Stimulated activated CD8-positive, alpha-beta memory T cell treated with anti-CD3 and anti-CD28 coated beads, Interleukin-12 subunit alpha, Interleukin-12 subunit beta, amount 100 ng/mL, for 1 hour (primary cell): Measurements from ENCODE around the gene KCNK15.

Experiments used
- DNase-seq: peaks from one replicate; pipeline ENCODE4 v3.0.0-alpha.2; 2020; ENCODE audit warnings: low read depth

KCNK15 gene

DNA sequence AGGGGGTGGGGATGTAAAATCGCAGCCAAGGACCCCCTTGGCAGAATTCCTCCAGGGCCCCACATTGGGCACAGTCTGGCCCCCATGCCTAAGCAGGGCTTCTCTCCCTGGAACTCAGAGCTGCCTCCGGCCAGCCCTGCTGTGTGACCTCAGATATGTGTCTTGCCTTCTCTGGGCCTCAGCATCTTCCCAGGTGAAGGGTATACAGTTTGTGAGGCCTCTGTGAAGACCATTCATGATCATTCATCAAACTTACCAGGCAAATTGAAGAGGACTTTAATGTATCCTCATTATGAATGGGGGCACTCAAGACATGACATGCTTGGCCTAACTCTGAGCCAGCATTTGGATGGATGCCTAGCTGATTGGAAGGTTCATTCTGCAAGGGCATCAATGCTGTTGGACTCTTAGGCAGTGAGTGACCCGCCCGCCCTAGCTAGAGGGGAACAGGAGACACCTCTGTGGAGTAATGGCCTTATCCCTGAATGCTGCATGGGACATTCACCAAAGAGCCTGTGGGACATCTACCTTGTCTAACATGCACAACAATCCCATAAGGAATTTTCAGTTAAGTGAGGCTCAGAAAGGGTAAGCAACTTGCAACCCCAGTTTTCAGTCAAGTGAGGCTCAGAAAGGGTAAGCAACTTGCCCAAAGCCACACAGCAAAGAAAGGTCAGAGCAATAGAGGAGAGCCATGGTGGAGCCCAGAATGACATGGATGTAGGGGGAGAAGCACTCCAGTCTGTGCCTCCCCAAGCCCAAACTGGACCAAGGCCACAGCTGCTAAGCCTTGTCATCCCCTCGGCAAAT is 30.0 kb upstream of the KCNK15 start:
- DNase-seq, result no peak

DNA sequence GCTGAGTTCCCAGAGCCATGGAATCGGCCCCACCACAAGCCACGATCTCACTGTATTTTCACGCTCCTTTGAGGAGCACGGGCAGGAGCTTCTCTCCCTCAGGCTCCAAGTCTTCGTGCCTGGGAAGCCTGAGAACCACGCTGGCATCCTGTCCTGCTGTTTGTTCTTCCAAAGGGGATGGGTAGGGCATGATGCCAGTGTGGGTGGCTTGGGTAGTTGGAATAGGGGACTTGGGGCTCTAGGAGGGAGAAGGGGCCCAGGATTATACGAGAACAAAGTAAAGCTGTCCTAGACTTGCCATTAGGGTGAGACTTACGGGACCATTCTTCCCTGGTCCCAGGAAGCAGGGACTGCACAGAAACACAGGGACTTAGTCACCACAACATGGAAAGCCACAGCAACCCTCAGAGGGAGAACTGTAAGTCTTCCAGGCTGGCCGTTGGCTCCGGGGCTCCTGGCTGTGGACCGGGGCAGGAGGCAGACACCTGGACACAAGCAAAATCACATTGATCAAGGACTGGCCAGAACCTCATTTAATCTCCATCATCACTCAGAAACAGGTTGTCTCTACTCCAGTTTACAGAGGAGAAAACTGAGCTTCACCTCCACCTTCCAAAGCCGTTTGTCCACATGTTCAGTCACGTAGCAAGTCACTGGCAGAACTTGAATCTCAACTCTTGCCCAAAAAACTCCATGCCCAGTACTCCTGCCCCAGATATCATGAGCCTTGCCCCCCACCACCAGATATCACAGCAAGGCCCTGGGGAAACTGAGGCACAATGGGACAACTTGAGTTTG is 29.2 kb upstream of the KCNK15 start:
- no peak for DNase-seq

DNA sequence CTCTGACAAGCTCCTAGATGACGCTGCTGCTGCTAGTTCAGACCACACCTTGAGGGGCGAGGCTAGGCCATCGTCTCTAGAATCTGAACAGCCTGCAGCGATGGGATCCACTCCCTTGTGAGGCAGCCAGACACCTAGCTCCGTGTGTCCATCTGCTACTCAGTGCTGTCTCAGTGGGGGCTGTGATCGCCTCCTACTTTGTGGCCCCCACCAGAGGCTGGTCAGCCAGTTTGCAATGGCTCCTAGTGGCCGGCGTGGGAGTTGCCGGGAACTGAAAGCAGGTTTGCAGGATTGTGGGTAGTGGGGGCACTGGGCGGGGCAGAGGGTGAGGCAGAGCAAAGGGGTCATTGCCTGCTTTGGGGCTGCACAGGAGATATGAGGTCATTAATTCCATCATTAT is 27.7 kb upstream of the KCNK15 start:
- DNase-seq, result no peak

GRCh38 chr20:44719841-44720240 is 25.8 kb upstream of the KCNK15 start:
- DNase-seq, result no peak

DNA sequence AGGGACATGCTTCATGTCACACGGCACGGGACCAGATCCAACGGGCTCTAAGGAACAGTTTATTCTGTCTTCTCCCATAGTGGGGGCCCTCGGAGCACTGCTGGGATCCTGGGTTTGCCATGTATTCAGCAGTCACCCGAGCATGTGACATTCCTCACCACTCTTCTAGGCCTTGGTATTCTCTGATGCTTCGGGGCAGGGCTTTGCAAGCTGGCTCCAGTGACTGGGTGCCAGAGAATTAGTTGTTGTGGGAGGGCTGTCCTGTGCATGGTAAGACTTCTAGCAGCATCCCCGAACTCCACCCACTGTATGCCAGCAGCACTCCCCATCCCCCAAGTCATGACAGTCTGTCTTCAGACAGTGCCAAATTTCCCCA is 25.1 kb upstream of the KCNK15 start:
- no peak for DNase-seq

- no peak for DNase-seq
Measured at GRCh38 chr20:44720997-44721784, 24.5 kb upstream of the KCNK15 start.

GRCh38 chr20:44721785-44722054 is 23.9 kb upstream of the KCNK15 start:
- no peak for DNase-seq

DNA sequence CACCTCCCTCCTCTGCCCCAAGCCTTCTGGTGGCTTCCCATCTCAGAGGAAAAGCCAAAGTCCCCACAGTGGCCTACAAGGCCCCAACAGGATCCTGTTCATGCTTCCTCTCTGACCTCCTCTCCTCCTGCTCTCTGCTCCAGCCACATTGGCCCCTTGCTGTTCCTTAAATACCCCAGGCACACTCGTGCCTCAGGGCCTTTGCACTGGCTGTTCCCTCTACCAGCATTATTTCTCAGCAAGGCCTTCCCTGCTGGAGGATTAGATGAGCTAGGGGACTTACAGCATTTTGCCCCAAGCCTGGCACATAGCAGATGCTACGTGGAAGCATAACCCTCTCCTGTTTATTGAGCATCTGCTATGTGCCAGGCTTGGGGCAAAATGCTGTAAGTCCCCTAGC is 22.7 kb upstream of the KCNK15 start:
- no peak for DNase-seq

DNA sequence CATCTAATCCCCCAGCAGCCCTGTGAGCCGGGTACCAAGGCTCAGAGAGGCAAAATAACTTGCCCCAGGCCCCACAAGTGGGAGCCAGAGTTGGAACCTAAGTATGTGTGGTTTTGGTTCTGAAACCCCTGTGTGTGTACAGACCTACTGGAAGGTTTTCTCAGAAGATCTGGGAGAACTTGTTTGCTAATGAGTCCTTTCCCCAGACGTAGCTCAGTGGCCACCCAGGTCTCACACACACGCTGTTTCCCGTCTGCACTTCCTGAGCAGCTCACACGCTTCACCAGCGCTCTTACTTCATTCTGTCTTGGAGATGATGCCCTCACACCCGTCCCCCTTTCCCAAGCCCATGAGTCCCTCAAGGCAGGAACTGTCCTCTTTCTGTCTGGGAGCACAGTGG is 22.3 kb upstream of the KCNK15 start:
- DNase-seq, result no peak

DNA sequence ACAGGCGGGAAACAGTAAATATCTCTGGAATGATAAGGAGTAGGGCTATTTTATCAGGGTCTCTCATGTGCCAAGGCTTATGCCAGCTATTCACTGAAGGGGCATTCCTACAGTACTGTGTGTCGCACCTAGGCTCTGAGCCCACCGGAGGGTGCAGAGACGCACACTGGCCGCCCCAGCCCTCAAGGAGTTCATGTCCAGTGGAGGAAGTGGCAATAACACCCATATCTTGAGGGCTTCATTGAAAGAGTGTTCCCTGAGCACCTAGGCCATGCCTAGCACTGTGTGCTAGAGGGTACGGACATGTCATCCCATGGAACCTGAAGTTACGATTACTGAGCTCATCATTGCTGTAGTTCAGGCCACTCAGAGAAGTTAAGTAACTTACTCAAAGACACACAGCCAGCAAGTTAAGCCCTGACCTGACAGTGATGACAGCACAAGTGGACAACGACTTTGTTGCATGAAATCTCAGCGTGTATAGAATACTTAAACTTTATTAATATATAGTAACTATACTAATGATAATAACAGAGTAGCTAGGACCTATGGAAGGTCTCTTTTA is 21.8 kb upstream of the KCNK15 start:
- no peak for DNase-seq

DNA sequence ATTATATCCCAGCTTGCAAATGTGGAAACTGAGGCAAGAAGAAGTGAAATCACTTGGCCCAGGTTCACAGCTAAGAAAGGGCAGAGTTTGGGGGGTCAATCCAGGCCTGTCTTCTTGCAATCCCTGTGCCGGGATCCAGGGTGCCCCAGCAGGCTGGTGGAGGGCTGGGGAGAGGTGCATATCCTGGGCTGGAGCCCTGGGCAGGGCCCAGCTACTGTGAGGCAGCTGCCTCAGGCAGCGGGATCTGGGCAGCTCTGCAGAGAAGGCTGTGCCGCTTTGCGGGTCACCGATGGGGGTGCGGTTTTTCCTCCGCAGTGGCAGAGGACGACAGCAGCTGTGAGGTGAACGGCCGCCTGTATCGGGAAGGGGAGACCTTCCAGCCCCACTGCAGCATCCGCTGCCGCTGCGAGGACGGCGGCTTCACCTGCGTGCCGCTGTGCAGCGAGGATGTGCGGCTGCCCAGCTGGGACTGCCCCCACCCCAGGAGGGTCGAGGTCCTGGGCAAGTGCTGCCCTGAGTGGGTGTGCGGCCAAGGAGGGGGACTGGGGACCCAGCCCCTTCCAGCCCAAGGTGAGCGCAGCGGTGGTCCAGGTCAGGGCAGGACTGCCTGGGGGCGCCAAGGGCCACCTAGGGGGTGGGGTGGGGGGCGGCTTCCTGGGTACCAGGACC is 21.1 kb upstream of the KCNK15 start:
- no peak for DNase-seq

DNA sequence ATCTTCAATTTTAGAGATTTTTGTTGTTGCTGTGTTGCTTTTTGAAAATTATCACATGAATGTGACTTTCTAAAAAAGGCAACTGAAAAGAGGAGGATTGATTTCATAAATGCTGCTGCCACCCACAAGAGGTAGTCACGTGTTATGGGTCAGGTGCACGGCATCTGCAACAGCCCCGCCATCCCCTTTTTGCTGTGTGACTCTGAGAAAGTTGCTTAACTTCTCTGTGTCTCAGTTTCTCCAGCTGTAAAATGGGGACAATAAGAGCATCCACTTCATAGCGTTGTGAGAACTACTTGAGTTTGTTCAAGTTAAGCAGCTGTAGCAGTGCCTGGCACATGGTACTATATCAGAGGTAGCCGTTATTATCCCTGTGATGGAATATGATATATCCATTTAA is 19.8 kb upstream of the KCNK15 start:
- no peak for DNase-seq

- no peak for DNase-seq
Measured at GRCh38 chr20:44727039-44727438, 18.6 kb upstream of the KCNK15 start.

DNA sequence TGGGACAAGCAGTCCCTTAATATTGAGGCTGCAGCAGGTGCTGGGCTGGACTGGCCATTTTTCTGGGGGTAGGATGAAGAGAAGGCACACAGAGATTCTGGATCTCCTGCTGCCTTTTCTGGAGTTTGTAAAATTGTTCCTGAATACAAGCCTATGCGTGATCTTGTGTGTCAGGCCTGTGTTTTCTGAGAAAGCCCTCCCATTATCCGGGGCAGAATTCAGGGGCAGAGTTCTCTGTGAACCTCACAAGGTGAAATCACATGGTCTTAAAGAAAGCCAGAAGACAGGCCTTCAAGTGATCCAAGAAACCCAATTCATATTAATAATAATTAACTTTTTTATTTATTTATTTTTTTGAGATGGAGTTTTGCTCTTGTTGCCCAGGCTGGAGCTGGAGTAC is 18.0 kb upstream of the KCNK15 start:
- DNase-seq, result no peak

DNA sequence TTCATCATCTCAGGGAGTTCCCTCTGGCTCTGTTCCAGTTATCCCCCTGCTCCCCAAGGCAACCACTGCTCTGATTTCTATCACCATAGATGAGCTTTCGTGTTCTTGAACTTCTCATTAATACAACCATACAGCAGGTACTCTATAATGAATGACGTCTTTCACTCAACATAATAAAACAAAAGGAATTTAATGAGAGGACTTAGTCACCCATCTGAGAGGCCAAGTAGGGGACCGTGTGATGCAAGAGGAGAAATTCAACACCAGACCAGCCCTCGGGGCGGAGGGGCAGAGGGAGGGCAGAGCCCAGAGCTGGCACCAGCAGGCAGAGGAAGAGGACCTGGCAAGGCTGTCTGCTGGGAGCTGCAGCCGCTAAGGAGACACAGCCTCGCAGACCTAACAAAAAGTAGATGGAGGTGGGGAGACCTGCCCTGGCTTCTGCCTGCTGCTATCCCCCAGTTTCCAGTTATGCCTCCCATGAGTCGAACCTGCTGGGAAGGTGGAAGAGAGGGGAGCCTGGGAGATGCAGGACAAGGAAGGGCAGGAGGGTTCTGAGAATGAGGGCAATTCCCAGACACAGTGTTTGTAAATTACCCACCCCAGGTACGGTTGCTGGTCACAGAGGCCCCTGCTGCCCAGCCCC is 16.7 kb upstream of the KCNK15 start:
- DNase-seq, result no peak

DNA sequence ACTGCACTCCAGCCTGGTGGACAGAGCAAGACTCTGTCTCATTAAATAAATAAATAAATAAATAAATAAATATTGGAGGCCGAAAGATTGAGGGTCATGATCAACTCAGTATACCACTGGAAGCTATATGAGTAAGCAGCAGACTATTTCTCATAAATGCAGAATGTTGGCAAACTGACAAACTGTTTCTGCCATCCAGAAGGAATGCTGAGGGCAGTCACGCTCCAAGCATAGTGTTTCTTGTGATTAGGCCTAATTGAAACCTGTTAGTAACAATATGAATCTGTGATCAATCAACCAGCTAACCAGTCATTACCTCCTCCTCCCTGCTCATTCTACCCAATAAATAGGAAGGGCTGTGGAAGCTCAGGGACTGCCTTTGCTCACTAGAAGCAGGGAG is 15.2 kb upstream of the KCNK15 start:
- no peak for DNase-seq

DNA sequence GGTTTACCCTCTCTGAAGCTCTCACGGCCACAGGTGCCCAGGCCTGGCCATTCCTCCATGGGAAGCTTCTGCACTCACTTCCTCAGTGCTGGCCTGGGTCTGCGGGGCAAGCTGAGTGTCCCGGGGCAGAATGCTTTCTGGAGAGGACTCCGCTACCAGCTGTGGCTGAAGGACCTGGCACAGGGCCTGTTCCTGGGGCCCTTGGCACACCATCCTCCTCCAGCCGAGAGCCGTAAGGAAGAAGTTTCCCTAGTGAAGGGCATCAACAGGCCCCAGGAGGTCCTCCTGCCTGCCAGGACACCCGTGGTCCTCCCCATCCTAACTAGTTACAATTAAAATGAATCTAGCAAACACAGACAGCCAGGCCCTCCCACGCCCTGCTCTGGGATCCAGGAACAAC is 14.0 kb upstream of the KCNK15 start:
- DNase-seq, result no peak

- no peak for DNase-seq
Measured at GRCh38 chr20:44732327-44732726, 13.3 kb upstream of the KCNK15 start.

GRCh38 chr20:44733341-44734069 is 12.2 kb upstream of the KCNK15 start:
- DNase-seq, result peak; percentile 34

GRCh38 chr20:44734938-44735337 is 10.7 kb upstream of the KCNK15 start:
- no peak for DNase-seq

DNA sequence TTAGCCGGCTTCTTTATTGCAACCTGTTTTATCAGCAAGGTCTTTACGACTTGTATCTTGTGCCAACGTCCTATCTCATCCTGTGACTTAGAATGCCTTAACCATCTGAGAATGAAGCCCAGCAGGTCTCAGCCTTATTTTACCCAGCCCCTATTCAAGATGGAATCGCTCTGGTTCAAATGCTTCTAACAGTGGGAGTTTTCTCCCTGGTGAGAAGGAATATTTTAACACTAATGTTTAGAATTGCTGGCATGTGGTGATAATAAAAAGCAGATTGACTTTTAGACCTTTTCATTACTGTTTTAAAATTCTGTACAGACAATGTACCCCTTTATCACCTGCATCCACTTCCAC is 9.9 kb upstream of the KCNK15 start:
- DNase-seq, result no peak
